HEK293T (cell line): ENCODE measurements around the gene RBFOX1.

Experiments used
- CTCF ChIA-PET: fragments of 350-600 bp; formaldehyde crosslinking; extraction: SDS; loops from one replicate; lab custom pipeline; 2021; ENCODE audit warnings: antibody characterized with exemption, inconsistent platforms; lab: Yijun Ruan, JAX
- POLR2A ChIA-PET: fragments of 350-600 bp; formaldehyde crosslinking; extraction: SDS; loops from one replicate; lab custom pipeline; 2020; ENCODE audit warnings: antibody characterized with exemption, inconsistent platforms; lab: Yijun Ruan, JAX
- DNase-seq: peaks from one replicate; pipeline ENCODE4 v3.0.0; 2012; ENCODE audit warnings: mixed read lengths; ENCODE audit errors: extremely low spot score
- ARNT ChIP-seq: fragments of 450-650 bp; IDR thresholded peaks from 2 replicates; pipeline ENCODE4 v1.6.1; 2017; ENCODE audit warnings: mild to moderate bottlenecking
- BHLHE40 ChIP-seq: fragments of 450-650 bp; IDR thresholded peaks from 2 replicates; pipeline ENCODE4 v1.6.1; 2016; ENCODE audit warnings: mild to moderate bottlenecking, moderate library complexity, borderline replicate concordance
- CTBP1 ChIP-seq: fragments of 450-650 bp; IDR thresholded peaks from 2 replicates; pipeline ENCODE4 v1.6.1; 2016; ENCODE audit warnings: borderline replicate concordance
- ELF4 ChIP-seq: fragments of 450-650 bp; IDR thresholded peaks from 2 replicates; pipeline ENCODE4 v1.6.1; 2017; ENCODE audit warnings: antibody characterized with exemption
- FOXA1 ChIP-seq: fragments of 450-650 bp; IDR thresholded peaks from 2 replicates; pipeline ENCODE4 v1.6.1; 2016; ENCODE audit warnings: mild to moderate bottlenecking
- FOXK2 ChIP-seq: fragments of 450-650 bp; IDR thresholded peaks from 2 replicates; pipeline ENCODE4 v1.6.1; 2016; ENCODE audit warnings: mild to moderate bottlenecking
- FOXM1 ChIP-seq: fragments of 450-650 bp; IDR thresholded peaks from 2 replicates; pipeline ENCODE4 v1.6.1; 2017; ENCODE audit warnings: mild to moderate bottlenecking, borderline replicate concordance
- HDGF ChIP-seq: fragments of 450-650 bp; IDR thresholded peaks from 2 replicates; pipeline ENCODE4 v1.6.1; 2017; ENCODE audit warnings: antibody characterized with exemption, borderline replicate concordance
- L3MBTL2 ChIP-seq: fragments of 450-650 bp; conservative IDR thresholded peaks from 2 replicates; pipeline ENCODE4 v1.6.1; 2016; ENCODE audit warnings: mild to moderate bottlenecking
- LEF1 ChIP-seq: fragments of 450-650 bp; IDR thresholded peaks from 2 replicates; pipeline ENCODE4 v1.6.1; 2017; ENCODE audit warnings: mild to moderate bottlenecking, borderline replicate concordance
- NFRKB ChIP-seq: fragments of 450-650 bp; IDR thresholded peaks from 2 replicates; pipeline ENCODE4 v1.6.1; 2016; ENCODE audit warnings: mild to moderate bottlenecking, moderate library complexity
- PKNOX1 ChIP-seq: fragments of 450-650 bp; IDR thresholded peaks from 2 replicates; pipeline ENCODE4 v1.6.1; 2016
- SP1 ChIP-seq: fragments of 450-650 bp; IDR thresholded peaks from 2 replicates; pipeline ENCODE4 v1.6.1; 2017
- SUZ12 ChIP-seq: fragments of 450-650 bp; IDR thresholded peaks from 2 replicates; pipeline ENCODE4 v1.6.1; 2016; ENCODE audit warnings: mild to moderate bottlenecking
- TARDBP ChIP-seq: fragments of 450-650 bp; IDR thresholded peaks from 2 replicates; pipeline ENCODE4 v1.6.1; 2016
- ZNF384 ChIP-seq: fragments of 450-650 bp; IDR thresholded peaks from 2 replicates; pipeline ENCODE4 v1.6.1; 2016

Gene RBFOX1

GRCh38 chr16:7561908-7562405 is 229.3 kb downstream of the RBFOX1 start:
- TF ChIP-seq TARDBP (no peak), L3MBTL2 (no peak), ELF4 (no peak), FOXM1 (no peak), ZNF384 (no peak), BHLHE40 (no peak), SUZ12 (no peak), ARNT (no peak), SP1 (no peak), FOXK2 (no peak), FOXA1 (no peak), CTBP1 (no peak), NFRKB (no peak), PKNOX1 (no peak), HDGF (no peak)
- ChIA-PET CTCF (no interaction called here), POLR2A (no interaction called here)
- no peak for DNase-seq

DNA sequence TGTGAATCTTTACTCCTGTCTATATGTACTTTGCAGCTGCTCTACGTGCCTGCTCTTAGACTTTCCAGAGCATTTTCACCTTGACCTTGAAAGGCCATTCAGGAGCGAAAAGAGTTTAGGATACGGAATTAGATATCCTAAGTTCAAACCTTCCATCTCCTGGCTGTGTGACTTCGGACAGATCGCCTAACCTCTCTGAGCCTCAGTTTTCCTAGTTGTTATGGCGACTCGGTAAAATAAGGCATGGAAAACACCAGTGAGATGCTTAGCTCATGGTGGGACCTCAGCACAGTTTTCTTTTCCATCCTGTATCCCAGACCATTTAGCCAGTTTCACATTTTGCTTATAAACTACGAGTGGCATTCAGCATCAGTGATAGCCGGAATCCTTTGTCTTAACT is 233.7 kb downstream of the RBFOX1 start:
- no peak for DNase-seq
- TF ChIP-seq CTBP1 (no peak), HDGF (no peak), L3MBTL2 (no peak), PKNOX1 (no peak), TARDBP (no peak), BHLHE40 (no peak), FOXM1 (no peak), ZNF384 (no peak), FOXA1 (no peak), FOXK2 (no peak), SP1 (no peak), LEF1 (no peak), ARNT (no peak), ELF4 (no peak), NFRKB (no peak), SUZ12 (no peak)
- ChIA-PET POLR2A (no interaction called here), CTCF (no interaction called here)

- ChIA-PET POLR2A (no interaction called here), CTCF (no interaction called here)
- DNase-seq = no peak
- no peak for TF ChIP-seq HDGF
- TF ChIP-seq PKNOX1 = no peak
- TF ChIP-seq ELF4 = no peak
- TF ChIP-seq ZNF384 = no peak
- no peak for TF ChIP-seq CTBP1
- no peak for TF ChIP-seq FOXK2
- TF ChIP-seq L3MBTL2 = no peak
- no peak for TF ChIP-seq FOXM1
- TF ChIP-seq ARNT = no peak
- TF ChIP-seq SP1 = no peak
- no peak for TF ChIP-seq NFRKB
- no peak for TF ChIP-seq FOXA1
- TF ChIP-seq LEF1 = no peak
Measured at GRCh38 chr16:7571366-7571765, 238.7 kb downstream of the RBFOX1 start.

- ChIA-PET CTCF (no interaction called here), POLR2A (no interaction called here)
- TF ChIP-seq SP1 = no peak
- no peak for TF ChIP-seq ARNT
- no peak for TF ChIP-seq TARDBP
- TF ChIP-seq CTBP1 = no peak
- TF ChIP-seq PKNOX1 = no peak
- TF ChIP-seq FOXM1 = no peak
- no peak for TF ChIP-seq FOXA1
- no peak for TF ChIP-seq SUZ12
- no peak for TF ChIP-seq ELF4
- TF ChIP-seq HDGF = no peak
- no peak for TF ChIP-seq FOXK2
- TF ChIP-seq ZNF384 = no peak
- TF ChIP-seq LEF1 = no peak
- TF ChIP-seq BHLHE40 = no peak
- TF ChIP-seq NFRKB = no peak
- no peak for TF ChIP-seq L3MBTL2
- no peak for DNase-seq
Measured at GRCh38 chr16:7577588-7577987, 244.9 kb downstream of the RBFOX1 start.

DNA sequence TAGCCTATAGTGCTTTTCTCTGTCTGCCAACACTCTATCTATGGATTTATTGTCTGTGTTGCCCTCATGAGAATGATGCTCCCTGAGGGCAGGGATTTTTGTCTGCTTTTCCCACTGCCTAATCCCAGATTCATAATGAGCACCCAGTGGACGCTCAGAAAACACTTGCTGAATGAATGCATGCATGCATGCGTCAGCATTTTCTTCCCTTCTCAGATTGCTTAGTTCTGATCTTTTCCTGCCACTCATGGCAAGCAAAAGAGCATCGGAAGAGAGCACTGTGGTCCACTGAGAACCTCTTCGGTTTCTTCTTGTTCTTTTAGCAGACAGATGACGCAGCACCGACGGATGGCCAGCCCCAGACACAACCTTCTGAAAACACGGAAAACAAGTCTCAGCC is 246.8 kb downstream of the RBFOX1 start:
- ChIA-PET POLR2A (no interaction called here), CTCF (no interaction called here)
- DNase-seq = no peak
- TF ChIP-seq BHLHE40 (no peak), LEF1 (no peak), PKNOX1 (no peak)
